Measurements from ENCODE around the gene CCDC30.
"Not testable (repeated sequence)": the region's sequence is repeated elsewhere in the genome, so short reads cannot be mapped to it uniquely, and the experiment has no call there.

The CCDC30 gene

DNA sequence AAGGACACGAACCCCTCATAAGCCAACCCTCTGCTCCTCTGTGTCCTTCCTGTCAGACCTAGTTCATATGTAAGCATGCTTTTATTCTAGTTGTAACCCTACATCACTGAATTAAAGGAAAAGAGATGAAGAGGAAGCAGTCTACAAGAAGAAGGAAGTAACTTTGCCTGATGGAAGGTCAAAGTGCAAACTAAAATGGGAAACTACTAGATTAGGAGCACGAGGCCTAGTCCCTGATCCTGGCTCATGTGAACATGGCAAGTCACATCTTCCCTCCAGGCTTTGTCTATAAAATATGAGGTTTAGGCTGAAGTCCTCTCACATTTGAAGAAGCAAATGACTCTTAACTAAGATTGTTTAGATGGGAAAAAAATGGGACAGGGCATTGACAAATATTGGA, 20.4 kb upstream of the CCDC30 start:
- H3K4me3 ChIP-seq (ENCODE audit: low read depth, low read length), result no peak overlapping the region
- no peak for DNase-seq (ENCODE audit: low read depth)

DNA sequence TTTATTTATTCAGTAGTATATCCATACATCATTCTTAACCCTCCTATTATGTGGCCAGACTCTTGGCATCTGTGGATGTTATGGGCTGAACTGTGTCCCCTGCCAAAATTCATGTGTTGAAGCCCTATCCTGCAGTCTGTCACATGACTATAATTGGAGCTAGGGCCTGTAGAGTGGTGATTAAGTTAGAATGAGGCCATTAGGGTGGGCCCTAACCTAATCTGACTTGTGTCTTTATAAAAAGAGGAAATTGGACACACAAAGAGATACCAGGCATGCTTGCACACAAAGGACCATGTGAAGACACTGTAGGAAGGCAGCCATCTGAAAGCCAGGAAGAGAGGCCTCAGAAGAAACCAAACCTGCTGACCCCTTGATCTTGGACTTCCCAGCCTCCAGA, 13.8 kb upstream of the CCDC30 start:
- no peak overlapping the region for H3K4me3 ChIP-seq (ENCODE audit: low read depth, low read length)
- no peak for DNase-seq (ENCODE audit: low read depth)

DNA sequence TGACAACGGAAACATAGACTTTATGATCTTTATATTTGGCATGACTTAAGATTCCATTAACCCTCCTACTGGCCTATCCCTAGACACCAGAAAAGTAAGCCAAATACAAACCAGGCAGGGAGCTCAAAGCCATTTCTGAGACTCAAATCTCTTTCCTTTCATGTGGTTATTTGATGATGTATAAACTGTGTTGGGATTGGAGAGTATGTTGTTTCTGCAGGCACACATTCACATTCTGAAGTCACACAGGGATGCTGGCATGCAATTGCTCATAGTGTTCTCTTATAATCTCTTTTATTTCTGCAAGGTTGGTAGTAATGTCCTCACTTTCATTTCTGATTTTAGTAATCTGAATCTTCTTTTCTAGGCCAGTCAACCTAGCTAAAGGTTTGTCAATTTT, 13.0 kb upstream of the CCDC30 start:
- no peak for DNase-seq (ENCODE audit: low read depth)
- no peak overlapping the region for H3K4me3 ChIP-seq (ENCODE audit: low read depth, low read length)

GRCh38 chr1:42453386-42453785, 9.7 kb upstream of the CCDC30 start:
- DNase-seq (ENCODE audit: low read depth), result no peak
- no peak overlapping the region for H3K4me3 ChIP-seq (ENCODE audit: low read depth, low read length)

- DNase-seq (ENCODE audit: low read depth), result no peak
Measured at GRCh38 chr1:42454403-42454802, 8.7 kb upstream of the CCDC30 start.

GRCh38 chr1:42456010-42456753, 6.9 kb upstream of the CCDC30 start, which contains the start of the genes PPCS and ZMYND12:
Gene PPCS, plus strand, starts transcription at chr1:42456543. Its CDS starts 23 bp downstream, at chr1:42456566.
Gene ZMYND12, minus strand, starts transcription at chr1:42456022. Its CDS starts 25 bp downstream, at chr1:42455997.
- DNase-seq (ENCODE audit: low read depth), result peak; percentile 62
- peak within 1 kb of the TSS; percentile 70 for H3K4me3 ChIP-seq (ENCODE audit: low read depth, low read length)

More at GRCh38 chr1:42454403-42454802, 8.7 kb upstream of the CCDC30 start:
- no peak overlapping the region for H3K4me3 ChIP-seq (ENCODE audit: low read depth, low read length)

- peak; percentile 10 for DNase-seq (ENCODE audit: low read depth)
- H3K4me3 ChIP-seq (ENCODE audit: low read depth, low read length), result peak overlapping the region; percentile 70
Measured at GRCh38 chr1:42456754-42457089, 6.4 kb upstream of the CCDC30 start.

GRCh38 chr1:42461196-42461595, 1.9 kb upstream of the CCDC30 start:
- H3K4me3 ChIP-seq (ENCODE audit: low read depth, low read length), result no peak overlapping the region
- no peak for DNase-seq (ENCODE audit: low read depth)

GRCh38 chr1:42463921-42464320, 835 bp downstream of the CCDC30 start:
- DNase-seq (ENCODE audit: low read depth), result no peak
- peak overlapping the region; percentile 78 for H3K4me3 ChIP-seq (ENCODE audit: low read depth, low read length)

DNA sequence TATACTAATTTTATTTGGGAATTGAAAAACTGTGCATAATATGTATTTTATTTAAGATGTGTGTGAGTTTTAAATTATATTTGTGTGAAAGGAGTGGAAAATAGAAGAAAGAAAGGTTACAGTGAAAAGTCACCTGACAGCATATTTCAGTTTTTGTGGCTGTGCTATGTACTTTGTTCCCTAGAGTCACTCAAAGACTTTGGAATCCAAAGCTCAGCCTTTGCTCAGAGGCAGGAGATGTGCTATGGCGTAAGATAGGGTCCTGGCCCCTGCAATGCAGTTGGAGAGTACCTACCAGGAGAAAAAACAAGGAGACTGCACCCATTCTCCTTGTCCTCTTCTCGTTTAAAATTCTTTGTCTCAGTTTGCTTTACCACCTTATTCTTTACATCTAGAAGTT, 2.9 kb downstream of the CCDC30 start:
- no peak for DNase-seq (ENCODE audit: low read depth)
- H3K4me3 ChIP-seq (ENCODE audit: low read depth, low read length), result no peak overlapping the region

GRCh38 chr1:42469727-42470126, 6.6 kb downstream of the CCDC30 start:
- DNase-seq (ENCODE audit: low read depth), result no peak
- H3K4me3 ChIP-seq (ENCODE audit: low read depth, low read length), result no peak overlapping the region

DNA sequence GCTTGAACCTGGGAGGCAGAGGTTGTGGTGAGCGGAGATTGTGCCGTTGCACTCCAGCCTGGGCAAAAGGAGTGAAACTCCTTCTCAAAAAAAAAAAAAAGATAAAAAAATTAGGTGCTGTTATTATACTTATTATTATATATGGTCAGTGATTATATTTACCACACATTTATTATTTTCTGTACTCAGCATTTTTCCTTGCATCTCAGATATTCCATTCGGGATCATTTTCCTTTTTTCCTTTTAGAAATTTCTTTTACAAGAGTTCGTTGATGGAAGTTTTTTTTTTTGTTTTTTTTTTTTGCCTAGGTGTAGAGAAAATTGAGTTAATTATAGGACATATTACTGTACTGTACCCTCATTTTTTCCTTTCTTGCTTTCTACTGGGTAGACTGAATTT, 13.5 kb downstream of the CCDC30 start:
- no peak overlapping the region for H3K4me3 ChIP-seq (ENCODE audit: low read depth, low read length)
- DNase-seq (ENCODE audit: low read depth), result no peak

DNA sequence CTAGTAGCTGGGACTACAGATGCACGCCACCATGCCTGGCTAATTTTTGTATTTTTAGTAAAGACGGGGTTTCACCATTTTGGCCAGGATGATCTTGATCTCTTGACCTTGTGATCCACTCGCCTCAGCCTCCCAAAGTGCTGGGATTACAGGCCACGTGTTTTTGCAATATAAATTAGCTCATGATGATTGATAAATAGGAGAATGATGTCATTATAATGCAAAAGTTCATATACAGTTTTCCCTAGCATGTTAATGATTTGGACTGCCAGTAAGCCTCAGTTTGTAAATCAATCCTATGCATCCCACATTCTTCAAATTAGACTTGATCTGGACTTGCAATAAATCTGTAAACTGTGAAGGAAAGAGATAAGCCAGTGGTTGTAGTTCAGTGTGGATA, 14.3 kb downstream of the CCDC30 start:
- not testable (repeated sequence) for DNase-seq (ENCODE audit: low read depth); H3K4me3 ChIP-seq (ENCODE audit: low read depth, low read length)

GRCh38 chr1:42477775-42478174, 14.7 kb downstream of the CCDC30 start:
- no peak overlapping the region for H3K4me3 ChIP-seq (ENCODE audit: low read depth, low read length)
- no peak for DNase-seq (ENCODE audit: low read depth)

DNA sequence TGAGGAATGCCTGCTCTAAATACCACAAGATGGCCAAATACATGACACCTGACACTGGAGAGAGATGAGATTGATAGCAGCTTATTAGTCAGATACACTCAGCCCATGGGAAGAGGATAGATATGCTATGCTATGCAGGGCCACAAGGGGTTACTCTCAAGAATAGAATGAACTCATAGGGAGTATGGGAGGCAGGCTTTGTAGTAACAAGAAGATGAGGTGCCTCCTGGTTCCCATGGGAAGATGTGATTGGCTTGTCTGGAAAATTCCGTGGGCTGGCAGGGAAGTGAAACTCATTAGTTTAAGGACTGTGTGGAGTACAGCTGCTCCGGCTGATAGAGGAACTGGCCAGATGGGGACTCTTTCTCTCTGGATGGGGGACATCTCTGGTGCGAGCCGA, 16.5 kb downstream of the CCDC30 start:
- DNase-seq (ENCODE audit: low read depth), result no peak
- H3K4me3 ChIP-seq (ENCODE audit: low read depth, low read length), result no peak overlapping the region

GRCh38 chr1:42480921-42481320, 17.8 kb downstream of the CCDC30 start:
- no peak for DNase-seq (ENCODE audit: low read depth)
- H3K4me3 ChIP-seq (ENCODE audit: low read depth, low read length), result no peak overlapping the region

GRCh38 chr1:42482635-42483153, 19.6 kb downstream of the CCDC30 start:
- H3K4me3 ChIP-seq (ENCODE audit: low read depth, low read length), result no peak overlapping the region
- no peak for DNase-seq (ENCODE audit: low read depth)

DNA sequence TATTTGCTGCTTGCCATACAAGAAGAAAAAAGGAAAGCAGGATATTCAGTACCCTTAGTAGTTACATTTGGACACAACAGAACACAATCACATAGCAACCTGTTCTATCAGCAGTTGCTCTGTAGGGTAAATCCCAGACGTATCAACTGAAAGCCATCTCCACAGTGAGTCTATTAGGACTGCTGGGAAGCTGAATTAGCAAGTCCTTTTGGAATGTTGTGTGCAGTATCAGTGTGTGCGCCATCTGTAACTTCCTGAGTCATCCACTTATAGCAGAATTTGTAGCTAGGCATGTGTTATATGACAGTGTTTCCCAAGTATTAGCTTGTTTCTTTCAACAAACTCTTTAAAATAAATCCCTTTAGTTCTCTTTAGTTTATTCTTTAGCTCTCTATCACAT, 21.3 kb downstream of the CCDC30 start:
- DNase-seq (ENCODE audit: low read depth), result peak; percentile 59
- no peak overlapping the region for H3K4me3 ChIP-seq (ENCODE audit: low read depth, low read length)

DNA sequence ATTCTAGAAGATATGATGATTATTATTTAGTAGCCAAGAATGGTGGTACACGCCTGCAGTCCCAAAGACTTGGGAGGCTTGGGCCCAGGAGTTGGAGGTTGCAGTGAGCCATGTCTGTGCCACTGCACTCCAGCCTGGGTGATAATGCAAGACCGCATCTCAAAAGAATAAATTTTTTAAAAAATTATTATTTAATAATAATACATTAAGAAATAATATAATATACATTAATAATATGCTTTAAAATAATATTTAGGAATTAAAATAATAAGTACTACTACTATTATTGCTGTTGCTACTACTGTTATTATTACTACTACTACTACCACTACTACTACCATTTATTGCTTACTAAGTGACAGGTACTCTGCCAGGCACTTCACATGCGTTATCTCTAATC, 27.2 kb downstream of the CCDC30 start:
- H3K4me3 ChIP-seq (ENCODE audit: low read depth, low read length), result no peak overlapping the region
- DNase-seq (ENCODE audit: low read depth), result no peak

DNA sequence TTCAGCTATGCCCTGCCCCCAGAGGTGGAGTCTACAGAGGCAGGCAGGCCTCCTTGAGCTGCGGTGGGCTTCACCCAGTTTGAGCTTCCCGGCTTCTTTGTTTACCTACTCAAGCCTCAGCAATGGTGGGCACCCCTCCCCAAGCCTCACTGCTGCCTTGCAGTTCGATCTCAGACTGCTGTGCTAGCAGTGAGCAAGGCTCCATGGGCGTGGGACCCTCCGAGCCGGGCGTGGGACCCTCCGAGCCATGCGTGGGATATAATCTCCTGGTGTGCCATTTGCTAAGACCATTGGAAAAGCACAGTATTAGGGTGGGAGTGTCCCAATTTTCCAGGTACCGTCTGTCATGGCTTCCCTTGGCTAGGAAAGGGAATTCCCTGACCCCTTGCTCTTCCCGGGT, 38.9 kb downstream of the CCDC30 start:
- not testable (repeated sequence) for DNase-seq (ENCODE audit: low read depth); H3K4me3 ChIP-seq (ENCODE audit: low read depth, low read length)

DNA sequence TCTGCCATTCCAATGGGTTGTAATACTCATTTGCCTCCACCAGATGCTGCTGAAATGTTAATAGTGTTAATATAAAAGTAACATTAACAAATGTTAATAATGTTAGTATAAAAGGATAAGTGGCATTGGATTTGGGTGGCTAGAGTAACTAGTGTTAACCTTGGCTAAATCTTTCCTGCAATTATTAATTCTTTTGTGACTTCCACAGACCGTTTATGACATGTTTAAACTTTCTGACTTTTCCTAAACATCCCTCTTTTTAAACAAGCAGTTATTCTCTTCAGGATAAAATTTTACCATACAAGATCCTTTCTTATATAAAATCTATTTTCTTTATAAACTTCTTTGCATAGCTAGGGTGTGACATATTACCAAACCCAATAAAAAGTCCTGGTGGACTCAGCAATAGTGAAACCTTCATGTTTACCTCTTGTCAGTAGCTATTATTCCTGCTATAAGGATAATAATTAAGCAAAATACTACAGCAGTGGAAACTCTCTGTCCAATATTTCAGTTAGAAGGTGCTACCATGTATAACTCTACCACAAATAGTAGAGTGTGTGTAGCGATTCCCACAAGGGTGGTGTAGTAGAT, 41.5 kb downstream of the CCDC30 start:
- DNase-seq (ENCODE audit: low read depth), result no peak
- no peak overlapping the region for H3K4me3 ChIP-seq (ENCODE audit: low read depth, low read length)

All from skeletal muscle cell (primary cell).